GM19397 (cell line): ENCODE measurements around the gene EFCAB8.
A peak's percentile ranks its signal among the peaks of the same experiment; 100 is the strongest.

Experiments
- ATAC-seq: cut with Tn5 transposase; IDR thresholded peaks from one replicate; pipeline ENCODE4 v1.9.1; 2021; ENCODE audit warnings: mild to moderate bottlenecking, moderate library complexity; ENCODE audit not compliant: unreplicated experiment

EFCAB8 gene

GRCh38 chr20:32858701-32859372, at the start of gene EFCAB8:
EFCAB8 (plus strand) TSS chr20:32858923; CDS start chr20:32863793, 4,870 bp downstream.
- ATAC-seq, result no peak

GRCh38 chr20:32809907-32810306, 48.8 kb upstream of the EFCAB8 start:
- no peak for ATAC-seq

GRCh38 chr20:32810941-32811340, 47.8 kb upstream of the EFCAB8 start:
- no peak for ATAC-seq

DNA sequence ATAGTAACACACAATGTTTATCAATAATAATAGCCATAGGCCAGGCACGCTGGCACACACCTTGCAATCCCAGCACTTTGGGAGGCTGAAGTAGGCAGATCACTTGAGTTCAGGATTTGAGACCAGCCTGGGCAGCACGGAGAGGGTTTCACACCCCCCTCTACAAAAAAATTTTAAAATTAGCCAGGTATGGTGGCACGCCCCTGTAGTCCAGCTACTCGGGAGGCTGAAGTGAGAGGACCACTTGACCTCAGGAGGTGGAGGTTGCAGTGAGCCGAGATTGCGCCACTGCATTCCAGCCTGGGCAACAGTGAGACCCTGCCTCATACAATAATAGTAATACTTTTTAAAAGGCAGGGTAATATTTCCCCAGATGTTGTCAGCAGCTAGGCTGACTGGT, 46.8 kb upstream of the EFCAB8 start:
- no peak for ATAC-seq

DNA sequence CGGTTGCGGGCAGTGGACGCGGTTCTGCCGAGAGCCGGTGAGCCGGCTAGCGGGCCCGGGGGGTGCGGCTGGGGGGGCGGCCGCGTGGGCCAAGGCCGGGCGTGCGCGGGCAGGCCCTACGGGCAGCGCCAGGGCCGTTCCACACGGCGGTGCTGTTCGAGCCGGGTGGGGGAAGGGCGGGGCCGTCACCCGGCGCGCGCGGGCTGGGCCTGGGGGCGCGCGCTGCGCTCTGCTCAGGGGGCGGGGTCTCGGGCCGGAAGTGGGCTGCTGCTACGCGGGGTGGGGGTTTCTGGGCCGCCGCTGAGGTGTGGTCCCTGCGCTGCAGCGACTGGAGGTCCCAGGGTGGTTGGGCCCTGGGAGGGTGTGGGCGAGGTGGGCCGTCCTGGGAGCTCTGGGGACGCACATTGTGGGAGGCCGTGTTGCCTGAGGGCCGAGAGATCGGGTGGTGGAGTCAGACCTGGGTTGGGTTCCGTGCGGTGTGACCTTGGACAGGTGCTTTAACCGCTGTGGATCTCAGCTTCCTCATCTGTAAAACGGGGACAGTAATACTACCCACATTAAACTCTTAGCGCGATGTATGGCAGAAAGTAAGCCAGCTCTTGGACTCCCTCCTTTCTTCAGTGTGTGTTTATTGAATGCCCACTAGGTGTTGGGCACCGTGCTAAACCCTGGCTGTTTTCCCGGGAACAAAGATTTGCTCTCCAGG, 38.6 kb upstream of the EFCAB8 start:
- ATAC-seq, result peak; percentile 59

DNA sequence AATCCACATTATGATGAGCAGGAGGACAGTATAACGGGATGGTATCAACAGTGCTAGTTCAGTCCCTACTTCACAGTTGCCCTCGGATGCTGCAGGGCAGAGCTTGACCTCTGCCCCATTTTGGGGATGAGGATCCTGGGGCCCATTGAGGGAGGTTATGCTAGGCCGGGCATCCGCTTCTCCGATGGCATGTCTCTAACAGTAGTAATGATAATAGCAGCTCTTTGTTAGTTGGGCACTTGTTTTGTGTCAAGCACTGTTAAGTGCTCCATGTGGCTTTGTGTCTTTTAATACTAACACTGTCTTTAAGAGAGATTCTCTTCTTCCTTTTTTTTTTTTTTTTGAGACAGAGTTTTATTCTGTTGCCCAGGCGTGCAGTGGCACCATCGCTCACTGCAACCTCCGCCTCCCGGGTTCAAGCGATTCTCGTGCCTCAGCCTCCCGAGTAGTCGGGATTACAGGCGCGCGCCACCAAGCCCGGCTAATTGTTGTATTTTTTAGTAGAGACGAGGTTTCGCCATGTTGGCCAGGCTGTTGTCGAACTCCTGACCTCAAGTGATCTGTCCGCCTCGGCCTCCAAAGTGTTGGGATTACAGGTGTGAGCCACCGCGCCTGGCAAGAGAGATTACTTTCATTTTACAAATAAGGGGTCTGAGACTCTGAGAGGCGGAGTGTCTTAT, 37.9 kb upstream of the EFCAB8 start:
- no peak for ATAC-seq

DNA sequence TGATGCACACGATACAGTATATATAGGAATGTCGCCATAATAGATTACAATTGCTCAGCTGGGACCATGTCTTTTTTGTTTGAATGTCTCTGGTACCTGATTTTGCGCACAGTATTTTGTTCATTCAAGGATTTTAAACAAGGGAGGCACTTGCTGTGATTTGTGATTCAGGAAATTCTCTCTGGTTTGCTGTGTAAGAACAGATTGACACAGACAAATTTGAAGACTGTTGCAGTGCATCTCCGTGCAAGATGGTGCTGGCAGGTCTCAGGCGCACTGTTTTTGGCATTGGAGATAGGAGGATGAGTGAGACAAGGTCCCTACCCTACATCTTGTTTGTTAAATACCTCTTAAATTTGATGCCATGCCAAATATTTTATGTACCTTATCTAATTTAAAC, 36.5 kb upstream of the EFCAB8 start:
- no peak for ATAC-seq

DNA sequence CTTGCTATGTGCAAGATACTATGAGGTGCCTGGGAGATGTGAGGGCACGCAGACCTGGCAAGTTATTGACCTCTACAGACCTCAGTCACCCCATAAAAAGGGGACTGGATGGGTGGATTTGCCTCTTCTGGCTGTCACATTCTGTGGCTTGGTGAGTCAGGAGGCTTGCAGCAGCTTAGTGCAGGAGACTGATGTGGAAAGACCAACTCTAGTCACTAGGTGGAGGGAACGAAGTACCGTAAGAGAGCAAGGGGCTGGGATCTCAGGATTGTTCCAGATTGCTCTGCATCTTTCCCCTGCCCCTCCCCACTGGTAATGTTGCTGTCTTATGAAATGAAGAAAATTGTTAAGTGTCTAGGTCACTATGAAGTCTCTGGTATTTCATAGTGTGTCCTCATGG, 35.6 kb upstream of the EFCAB8 start:
- ATAC-seq, result no peak

DNA sequence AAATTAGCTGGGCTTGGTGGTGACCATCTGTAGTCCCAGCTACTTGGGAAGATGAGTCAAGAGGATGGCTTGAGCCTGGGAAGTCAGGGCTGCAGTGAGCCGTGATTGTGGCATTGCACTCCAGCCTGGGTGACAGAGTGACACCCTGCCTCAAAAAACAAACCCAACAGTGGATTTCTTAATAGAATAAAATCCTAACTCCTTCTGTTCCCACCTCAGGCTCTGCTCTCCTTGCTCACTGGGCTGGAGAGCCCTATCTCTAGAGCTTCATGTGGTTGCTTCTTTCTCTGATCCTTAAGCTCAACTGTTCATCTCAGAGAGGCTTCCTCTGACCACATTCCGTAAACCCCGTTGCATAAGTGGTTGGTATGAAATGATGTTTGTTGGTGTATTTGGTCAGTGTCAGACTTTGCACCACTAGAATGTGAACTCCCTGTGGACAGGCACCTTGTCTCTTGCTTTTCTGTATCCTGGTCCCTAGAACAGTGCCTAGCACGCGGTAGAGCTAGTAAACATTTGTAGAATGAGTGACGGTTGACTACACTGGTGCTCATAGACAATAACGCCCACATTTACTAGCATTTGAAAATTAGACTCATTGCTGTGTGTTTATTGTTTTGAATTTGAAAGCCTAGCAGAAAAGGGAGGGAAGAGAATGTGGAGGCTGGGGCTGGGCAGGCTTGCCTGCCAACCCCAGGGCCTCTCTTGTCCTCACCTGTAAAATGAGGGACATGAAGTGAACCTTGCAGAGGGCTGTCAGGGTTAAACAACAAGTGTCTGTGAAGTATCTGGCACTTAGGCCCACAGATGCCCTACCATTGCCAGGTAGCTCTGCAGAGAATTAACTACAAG, 34.8 kb upstream of the EFCAB8 start:
- ATAC-seq, result no peak

GRCh38 chr20:32828029-32828680, 30.6 kb upstream of the EFCAB8 start:
- no peak for ATAC-seq

DNA sequence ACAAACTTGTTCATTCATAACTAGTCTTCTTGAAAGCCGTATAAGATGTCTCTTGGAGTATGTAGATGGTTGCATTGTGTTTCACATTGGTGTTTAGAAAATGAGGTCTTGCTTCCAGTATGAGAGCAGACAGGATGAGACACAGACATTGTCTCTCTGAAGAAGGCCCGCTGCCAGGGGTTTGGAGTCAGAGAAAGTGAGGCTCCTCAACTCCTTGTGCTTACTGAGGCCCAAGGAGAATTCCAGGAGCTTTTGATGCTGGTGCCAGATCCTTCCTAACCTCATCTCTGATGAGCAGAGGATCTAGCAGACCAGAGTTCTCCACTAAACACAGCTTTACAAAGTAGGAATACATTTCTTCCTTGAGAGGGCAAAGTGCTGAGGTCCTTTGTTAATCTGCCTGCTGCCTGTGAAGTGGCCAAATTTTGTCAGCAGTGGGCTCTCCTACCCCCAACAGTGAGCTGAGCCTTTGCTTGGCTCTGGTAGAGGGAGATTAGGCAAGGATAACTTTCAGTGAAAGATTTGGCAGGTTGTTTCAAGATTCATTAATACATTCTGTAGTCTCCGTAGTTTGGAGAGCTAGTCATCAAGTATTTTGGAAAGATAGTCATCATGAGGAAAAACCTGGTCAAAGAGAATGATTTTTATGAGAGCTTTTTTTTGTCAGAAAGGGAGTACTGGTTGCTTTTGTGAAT, 29.3 kb upstream of the EFCAB8 start:
- no peak for ATAC-seq

- no peak for ATAC-seq
Observed at GRCh38 chr20:32830437-32830836, 28.3 kb upstream of the EFCAB8 start.

- ATAC-seq, result no peak
Observed at GRCh38 chr20:32831982-32832381, 26.7 kb upstream of the EFCAB8 start.

DNA sequence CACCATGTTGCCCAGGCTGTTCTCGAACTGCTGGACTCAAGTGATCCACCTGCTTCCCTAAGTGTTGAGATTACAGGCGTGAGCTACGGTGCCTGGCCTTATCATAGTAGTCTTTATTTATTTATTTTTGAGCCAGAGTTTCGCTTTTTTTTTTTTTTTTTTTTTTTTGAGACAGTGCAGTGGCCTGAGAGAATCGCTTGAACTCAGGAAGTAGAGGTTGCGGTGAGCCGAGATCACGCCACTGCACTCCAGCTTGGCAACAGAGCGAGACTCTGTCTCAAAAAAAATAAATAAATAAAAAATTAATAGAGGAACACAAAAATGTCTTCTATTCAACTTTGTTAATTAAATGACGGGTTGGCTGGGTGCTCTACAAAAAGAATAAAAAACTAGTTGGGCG, 26.1 kb upstream of the EFCAB8 start:
- no peak for ATAC-seq

DNA sequence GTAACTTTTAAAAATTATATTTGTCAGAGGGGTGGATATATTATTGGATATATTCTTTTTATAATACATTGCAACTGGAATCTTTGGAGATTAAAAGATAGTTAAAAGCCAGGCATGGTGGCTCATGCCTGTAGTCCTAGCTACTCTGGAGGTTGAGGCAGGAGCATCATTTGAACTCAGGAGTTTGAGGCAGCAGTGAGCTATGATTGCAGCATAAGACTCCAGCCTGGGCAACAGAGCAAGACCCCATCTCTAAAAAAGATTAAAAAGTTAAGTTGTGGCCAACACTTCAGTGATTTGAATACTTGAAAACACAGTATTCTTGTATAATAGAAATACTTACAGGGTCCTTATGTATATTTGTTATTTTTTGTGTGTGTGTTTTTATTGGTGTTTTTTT, 23.8 kb upstream of the EFCAB8 start:
- no peak for ATAC-seq

GRCh38 chr20:32837157-32837556, 21.6 kb upstream of the EFCAB8 start:
- no peak for ATAC-seq

GRCh38 chr20:32839227-32839981, 19.3 kb upstream of the EFCAB8 start:
- ATAC-seq, result no peak

DNA sequence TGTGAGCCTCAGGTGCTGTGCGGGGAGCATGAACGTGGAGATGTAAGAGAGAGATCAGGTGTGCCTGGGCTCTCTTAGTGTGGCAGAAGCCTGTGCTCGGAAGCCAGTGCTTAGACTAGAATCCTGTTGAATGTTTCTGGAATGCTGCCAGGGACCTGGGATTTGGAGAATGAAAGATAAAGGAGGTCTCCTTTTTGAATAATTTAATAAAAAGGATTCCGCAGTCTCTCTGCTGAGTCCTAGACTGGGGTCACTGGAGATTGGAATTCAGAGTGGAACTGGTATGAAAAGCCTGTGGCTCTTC, 18.8 kb upstream of the EFCAB8 start:
- no peak for ATAC-seq

DNA sequence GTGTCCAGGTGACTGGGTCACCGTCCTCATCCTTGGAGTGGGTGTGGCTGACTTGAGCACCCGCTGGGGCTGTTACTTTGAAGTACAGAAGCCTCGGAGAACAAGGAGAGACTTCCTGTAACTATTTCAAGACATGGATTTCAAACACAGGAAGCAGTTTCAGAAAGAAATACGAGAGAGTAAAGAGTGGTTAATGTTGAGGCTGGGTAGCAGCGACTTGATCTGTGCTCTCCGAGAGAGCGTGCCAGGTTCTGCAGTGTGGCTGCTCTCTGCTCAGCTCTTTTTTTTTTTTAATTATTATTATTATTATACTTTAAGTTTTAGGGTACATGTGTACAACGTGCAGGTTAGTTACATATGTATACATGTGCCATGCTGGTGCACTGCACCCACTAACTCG, 17.5 kb upstream of the EFCAB8 start:
- no peak for ATAC-seq

- ATAC-seq, result no peak
Observed at GRCh38 chr20:32841632-32842031, 17.1 kb upstream of the EFCAB8 start.
